Measurements from ENCODE around the gene WWC2.

The WWC2 gene

GRCh38 chr4:183303301-183303700 is 204.2 kb downstream of the WWC2 start:
- TF ChIP-seq CEBPB (IDR thresholded peaks at IDR 0.05) (no peak), FOXM1 (IDR thresholded peaks at IDR 0.05; ENCODE audit: borderline replicate concordance, low read depth) (no peak), NFIC (IDR thresholded peaks at IDR 0.05) (no peak), RAD21 (IDR thresholded peaks at IDR 0.05; ENCODE audit: low read depth) (no peak), TEAD4 (IDR thresholded peaks at IDR 0.05) (no peak)
- TF ChIP-seq, protein P1, sequence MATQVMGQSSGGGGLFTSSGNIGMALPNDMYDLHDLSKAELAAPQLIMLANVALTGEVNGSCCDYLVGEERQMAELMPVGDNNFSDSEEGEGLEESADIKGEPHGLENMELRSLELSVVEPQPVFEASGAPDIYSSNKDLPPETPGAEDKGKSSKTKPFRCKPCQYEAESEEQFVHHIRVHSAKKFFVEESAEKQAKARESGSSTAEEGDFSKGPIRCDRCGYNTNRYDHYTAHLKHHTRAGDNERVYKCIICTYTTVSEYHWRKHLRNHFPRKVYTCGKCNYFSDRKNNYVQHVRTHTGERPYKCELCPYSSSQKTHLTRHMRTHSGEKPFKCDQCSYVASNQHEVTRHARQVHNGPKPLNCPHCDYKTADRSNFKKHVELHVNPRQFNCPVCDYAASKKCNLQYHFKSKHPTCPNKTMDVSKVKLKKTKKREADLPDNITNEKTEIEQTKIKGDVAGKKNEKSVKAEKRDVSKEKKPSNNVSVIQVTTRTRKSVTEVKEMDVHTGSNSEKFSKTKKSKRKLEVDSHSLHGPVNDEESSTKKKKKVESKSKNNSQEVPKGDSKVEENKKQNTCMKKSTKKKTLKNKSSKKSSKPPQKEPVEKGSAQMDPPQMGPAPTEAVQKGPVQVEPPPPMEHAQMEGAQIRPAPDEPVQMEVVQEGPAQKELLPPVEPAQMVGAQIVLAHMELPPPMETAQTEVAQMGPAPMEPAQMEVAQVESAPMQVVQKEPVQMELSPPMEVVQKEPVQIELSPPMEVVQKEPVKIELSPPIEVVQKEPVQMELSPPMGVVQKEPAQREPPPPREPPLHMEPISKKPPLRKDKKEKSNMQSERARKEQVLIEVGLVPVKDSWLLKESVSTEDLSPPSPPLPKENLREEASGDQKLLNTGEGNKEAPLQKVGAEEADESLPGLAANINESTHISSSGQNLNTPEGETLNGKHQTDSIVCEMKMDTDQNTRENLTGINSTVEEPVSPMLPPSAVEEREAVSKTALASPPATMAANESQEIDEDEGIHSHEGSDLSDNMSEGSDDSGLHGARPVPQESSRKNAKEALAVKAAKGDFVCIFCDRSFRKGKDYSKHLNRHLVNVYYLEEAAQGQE (IDR thresholded peaks at IDR 0.05; ENCODE audit: low read depth) = no peak
- TF ChIP-seq, protein P2, sequence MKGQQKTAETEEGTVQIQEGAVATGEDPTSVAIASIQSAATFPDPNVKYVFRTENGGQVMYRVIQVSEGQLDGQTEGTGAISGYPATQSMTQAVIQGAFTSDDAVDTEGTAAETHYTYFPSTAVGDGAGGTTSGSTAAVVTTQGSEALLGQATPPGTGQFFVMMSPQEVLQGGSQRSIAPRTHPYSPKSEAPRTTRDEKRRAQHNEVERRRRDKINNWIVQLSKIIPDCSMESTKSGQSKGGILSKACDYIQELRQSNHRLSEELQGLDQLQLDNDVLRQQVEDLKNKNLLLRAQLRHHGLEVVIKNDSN (IDR thresholded peaks at IDR 0.05) = no peak

DNA sequence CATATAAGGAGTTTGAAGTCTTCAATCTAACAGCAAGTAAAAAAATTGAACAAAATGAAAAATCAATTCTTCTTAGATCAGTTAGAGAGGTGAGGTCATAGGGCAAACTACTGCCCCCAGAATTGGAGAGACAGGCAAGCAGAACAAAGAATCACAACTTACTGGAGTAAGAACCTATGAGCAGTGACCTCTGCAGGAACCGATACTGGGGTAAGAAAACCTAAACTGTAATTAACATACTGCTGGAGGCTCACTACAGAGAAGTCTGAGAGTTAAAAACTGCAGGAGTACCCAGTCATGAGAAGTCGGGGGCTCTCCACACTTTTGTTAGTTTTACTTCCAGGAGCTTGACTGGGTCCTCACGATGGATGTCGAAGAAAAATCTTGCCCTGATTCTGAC is 205.0 kb downstream of the WWC2 start:
- TF ChIP-seq, protein P1 (IDR thresholded peaks at IDR 0.05; ENCODE audit: low read depth) = no peak
- TF ChIP-seq TAF1 (IDR thresholded peaks at IDR 0.05; ENCODE audit: low read depth) (no peak), CREB1 (IDR thresholded peaks at IDR 0.05; ENCODE audit: low read depth) (no peak), RAD21 (IDR thresholded peaks at IDR 0.05; ENCODE audit: low read depth) (no peak), YY1 (IDR thresholded peaks at IDR 0.05; ENCODE audit: low read depth) (no peak), EP300 (IDR thresholded peaks at IDR 0.05; ENCODE audit: borderline replicate concordance) (no peak), TEAD4 (IDR thresholded peaks at IDR 0.05) (no peak), TCF12 (IDR thresholded peaks at IDR 0.05; ENCODE audit: low read depth) (no peak), ZBTB7A (IDR thresholded peaks at IDR 0.05; ENCODE audit: low read depth) (no peak)
- TF ChIP-seq, protein P2 (IDR thresholded peaks at IDR 0.05) = no peak
- TF ChIP-seq, protein P3, sequence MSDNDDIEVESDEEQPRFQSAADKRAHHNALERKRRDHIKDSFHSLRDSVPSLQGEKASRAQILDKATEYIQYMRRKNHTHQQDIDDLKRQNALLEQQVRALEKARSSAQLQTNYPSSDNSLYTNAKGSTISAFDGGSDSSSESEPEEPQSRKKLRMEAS (IDR thresholded peaks at IDR 0.05) = no peak

DNA sequence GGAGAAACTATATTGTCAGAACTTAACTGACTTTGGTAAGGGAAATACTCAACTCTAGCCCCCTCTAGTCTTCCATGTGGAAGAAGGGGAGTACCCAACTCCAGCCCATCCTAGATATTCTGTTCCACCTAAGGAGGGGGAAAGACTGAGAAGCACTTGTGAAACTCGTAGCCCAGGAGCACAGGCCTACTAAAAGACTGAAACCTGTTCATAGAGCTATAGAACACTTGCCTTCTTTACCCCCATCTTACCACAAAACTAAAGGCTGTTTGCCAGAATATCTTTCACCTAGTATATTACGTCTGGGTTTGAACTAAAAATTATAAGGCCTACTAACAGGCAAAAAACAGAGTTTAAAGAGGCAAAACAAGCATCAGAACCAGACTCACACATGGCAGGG is 205.5 kb downstream of the WWC2 start:
- TF ChIP-seq, protein P3 (IDR thresholded peaks at IDR 0.05) = no peak
- no peak for TF ChIP-seq YY1 (IDR thresholded peaks at IDR 0.05; ENCODE audit: low read depth)
- no peak for TF ChIP-seq TAF1 (IDR thresholded peaks at IDR 0.05; ENCODE audit: low read depth)
- no peak for TF ChIP-seq RAD21 (IDR thresholded peaks at IDR 0.05; ENCODE audit: low read depth)
- TF ChIP-seq TEAD4 (IDR thresholded peaks at IDR 0.05) = no peak
- TF ChIP-seq FOXM1 (IDR thresholded peaks at IDR 0.05; ENCODE audit: borderline replicate concordance, low read depth) = no peak
- no peak for TF ChIP-seq CREB1 (IDR thresholded peaks at IDR 0.05; ENCODE audit: low read depth)
- TF ChIP-seq EGR1 (IDR thresholded peaks at IDR 0.05) = no peak
- TF ChIP-seq TCF12 (IDR thresholded peaks at IDR 0.05; ENCODE audit: low read depth) = no peak
- TF ChIP-seq EP300 (IDR thresholded peaks at IDR 0.05; ENCODE audit: borderline replicate concordance) = no peak
- TF ChIP-seq CEBPB (IDR thresholded peaks at IDR 0.05) = no peak
- TF ChIP-seq NFIC (IDR thresholded peaks at IDR 0.05) = no peak

- TF ChIP-seq CREB1 (IDR thresholded peaks at IDR 0.05; ENCODE audit: low read depth) = no peak
- no peak for TF ChIP-seq RAD21 (IDR thresholded peaks at IDR 0.05; ENCODE audit: low read depth)
- TF ChIP-seq YY1 (IDR thresholded peaks at IDR 0.05; ENCODE audit: low read depth) = no peak
- TF ChIP-seq ZBTB7A (IDR thresholded peaks at IDR 0.05; ENCODE audit: low read depth) = no peak
- no peak for TF ChIP-seq EGR1 (IDR thresholded peaks at IDR 0.05)
Observed at GRCh38 chr4:183306811-183307210, 207.8 kb downstream of the WWC2 start.

DNA sequence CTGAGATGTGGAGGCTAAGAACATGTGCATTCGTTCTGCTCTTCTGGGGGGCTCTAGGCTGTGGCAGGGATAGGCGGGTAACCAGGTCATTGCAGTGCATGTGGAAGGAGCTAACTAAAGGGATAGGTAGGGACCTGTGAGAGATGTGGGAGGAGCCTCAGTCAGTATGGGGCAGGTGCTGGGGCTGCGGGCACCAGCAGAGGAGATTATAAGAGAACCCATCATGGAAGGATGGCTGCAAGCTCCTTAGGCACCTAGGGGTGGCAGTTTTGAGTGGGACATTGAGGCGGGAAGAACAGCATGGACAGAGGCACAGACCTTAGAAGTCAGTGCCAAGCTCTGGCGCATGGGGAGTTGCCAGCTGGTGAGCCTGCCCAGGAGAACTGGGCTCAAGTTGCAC is 213.8 kb downstream of the WWC2 start:
- no peak for TF ChIP-seq FOXM1 (IDR thresholded peaks at IDR 0.05; ENCODE audit: borderline replicate concordance, low read depth)
- TF ChIP-seq, protein P1 (IDR thresholded peaks at IDR 0.05; ENCODE audit: low read depth) = no peak
- no peak for TF ChIP-seq ZBTB7A (IDR thresholded peaks at IDR 0.05; ENCODE audit: low read depth)
- no peak for TF ChIP-seq RAD21 (IDR thresholded peaks at IDR 0.05; ENCODE audit: low read depth)
- TF ChIP-seq CREB1 (IDR thresholded peaks at IDR 0.05; ENCODE audit: low read depth) = no peak
- TF ChIP-seq, protein P3 (IDR thresholded peaks at IDR 0.05) = no peak
- TF ChIP-seq, protein P2 (IDR thresholded peaks at IDR 0.05) = no peak

Measured in Ishikawa (cell line).